ENCODE measurements around the gene APOA5.
A peak's percentile ranks its signal among the peaks of the same experiment; 100 is the strongest.

APOA5 gene

GRCh38 chr11:116791813-116792143 lies at the start of gene APOA5:
APOA5 (minus strand) TSS chr11:116791879; CDS start chr11:116791860, 19 bp downstream.
- H4K20me1 ChIP-seq (ENCODE audit: insufficient read depth, low read length), result no peaks in the 10 kb centered on the region
- TF ChIP-seq CTCF (IDR thresholded peaks at IDR 0.05; ENCODE audit: low read length) (no peak), EZH2 (IDR thresholded peaks at IDR 0.05; ENCODE audit: borderline replicate concordance, low read length) (no peak)
- H2AFZ ChIP-seq (ENCODE audit: low read length), result no peak within 1 kb of the TSS
- no peaks in the 10 kb centered on the region for H3K9me3 ChIP-seq (ENCODE audit: low read length)
- H3K4me3 ChIP-seq (ENCODE audit: low read depth, low read length, poor library complexity, severe bottlenecking), result peak within 1 kb of the TSS; percentile 50
- H3K4me2 ChIP-seq (ENCODE audit: low read length), result peak within 1 kb of the TSS; percentile 70
- H3K27ac ChIP-seq (ENCODE audit: low read depth, low read length, poor library complexity, severe bottlenecking), result no peak within 1 kb of the TSS
- peaks cover under 1% of the 10 kb centered on the region; the same call in 1 of the 2 replicates for H3K36me3 ChIP-seq (ENCODE audit: insufficient read depth, low read length)
- peaks cover 9% of the 10 kb centered on the region; the same call in 1 of the 2 replicates for H3K79me2 ChIP-seq (ENCODE audit: insufficient read depth, low read length)
- H3K9me2 ChIP-seq (ENCODE audit: low read depth, low read length), result no peaks in the 10 kb centered on the region
- H3F3A ChIP-seq (ENCODE audit: insufficient read depth, low read length), result no peaks in the 10 kb centered on the region
- no peaks in the 10 kb centered on the region for H3K27me3 ChIP-seq (ENCODE audit: insufficient read depth, low read length)
- peak within 1 kb of the TSS; percentile 18; the same call in 1 of the 2 replicates for H3K9ac ChIP-seq (ENCODE audit: low read length)
- H3K4me1 ChIP-seq (ENCODE audit: insufficient read depth, low read length, severe bottlenecking), result peaks cover 23% of the 10 kb centered on the region

GRCh38 chr11:116840746-116841296 lies 49.1 kb upstream of the APOA5 start:
- H3K9me2 ChIP-seq (ENCODE audit: low read depth, low read length), result no peaks in the 10 kb centered on the region
- H3K27me3 ChIP-seq (ENCODE audit: insufficient read depth, low read length), result no peaks in the 10 kb centered on the region
- H3K9ac ChIP-seq (ENCODE audit: low read length), result no peak overlapping the region
- H3K36me3 ChIP-seq (ENCODE audit: insufficient read depth, low read length), result peaks cover 27% of the 10 kb centered on the region
- TF ChIP-seq EZH2 (IDR thresholded peaks at IDR 0.05; ENCODE audit: borderline replicate concordance, low read length) (no peak), CTCF (IDR thresholded peaks at IDR 0.05; ENCODE audit: low read length) (no peak)
- peaks cover under 1% of the 10 kb centered on the region for H3K4me1 ChIP-seq (ENCODE audit: insufficient read depth, low read length, severe bottlenecking)
- no peak overlapping the region for H3K4me3 ChIP-seq (ENCODE audit: low read depth, low read length, poor library complexity, severe bottlenecking)
- no peaks in the 10 kb centered on the region for H3K79me2 ChIP-seq (ENCODE audit: insufficient read depth, low read length)
- H2AFZ ChIP-seq (ENCODE audit: low read length), result no peak overlapping the region
- no peaks in the 10 kb centered on the region for H4K20me1 ChIP-seq (ENCODE audit: insufficient read depth, low read length)
- no peaks in the 10 kb centered on the region for H3K9me3 ChIP-seq (ENCODE audit: low read length)
- H3K27ac ChIP-seq (ENCODE audit: low read depth, low read length, poor library complexity, severe bottlenecking), result no peak overlapping the region
- no peaks in the 10 kb centered on the region for H3F3A ChIP-seq (ENCODE audit: insufficient read depth, low read length)
- no peak overlapping the region for H3K4me2 ChIP-seq (ENCODE audit: low read length)

- Histone ChIP-seq H3K79me2 (ENCODE audit: insufficient read depth, low read length) (no peaks in the 10 kb centered on the region), H3K9me2 (ENCODE audit: low read depth, low read length) (no peaks in the 10 kb centered on the region), H4K20me1 (ENCODE audit: insufficient read depth, low read length) (no peaks in the 10 kb centered on the region), H3K27me3 (ENCODE audit: insufficient read depth, low read length) (no peaks in the 10 kb centered on the region), H3K36me3 (ENCODE audit: insufficient read depth, low read length) (peaks cover 22% of the 10 kb centered on the region), H3K27ac (ENCODE audit: low read depth, low read length, poor library complexity, severe bottlenecking) (no peak overlapping the region), H3K4me1 (ENCODE audit: insufficient read depth, low read length, severe bottlenecking) (peaks cover 6% of the 10 kb centered on the region), H3F3A (ENCODE audit: insufficient read depth, low read length) (no peaks in the 10 kb centered on the region), H3K9me3 (ENCODE audit: low read length) (no peaks in the 10 kb centered on the region), H3K4me3 (ENCODE audit: low read depth, low read length, poor library complexity, severe bottlenecking) (no peak overlapping the region), H3K9ac (ENCODE audit: low read length) (no peak overlapping the region), H3K4me2 (ENCODE audit: low read length) (no peak overlapping the region), H2AFZ (ENCODE audit: low read length) (no peak overlapping the region)
- TF ChIP-seq CTCF (IDR thresholded peaks at IDR 0.05; ENCODE audit: low read length), result no peak
- no peak for TF ChIP-seq EZH2 (IDR thresholded peaks at IDR 0.05; ENCODE audit: borderline replicate concordance, low read length)
Observed at GRCh38 chr11:116840224-116840745, 48.6 kb upstream of the APOA5 start.
